Breast epithelium (tissue), 4 donors: ENCODE data around the gene OPHN1. TPM values are rescaled to one million over a fixed set of nuclear protein-coding genes. Genes with fewer than 3 reads are reported as not detected.

Experiments used
- DNase-seq, 2 donors: peaks; one replicate each; pipeline ENCODE4 v3.0.0-alpha.2; 2019; ENCODE audit warnings: low spot score in 2 of 2
- H3K27ac ChIP-seq, 2 donors: fragments of 200-600 bp; sonication (generic) in 1 of 2; one replicate each; pipeline ENCODE4 v1.5.1; 2016 to 2019; ENCODE audit warnings: mild to moderate bottlenecking in 1 of 2
- H3K27me3 ChIP-seq, 2 donors: fragments of 200-600 bp; sonication (generic) in 1 of 2; one replicate each; pipeline versions ENCODE4 v1.5.1 to v1.6.0; 2017 to 2019; ENCODE audit warnings: control low read depth in 1 of 2, mild to moderate bottlenecking in 1 of 2
- H3K36me3 ChIP-seq: fragments of 200-600 bp; one replicate; pipeline ENCODE4 v1.5.1; 2019
- H3K4me1 ChIP-seq, 2 donors: fragments of 200-600 bp; sonication (generic); one replicate each; pipeline ENCODE4 v1.5.1; 2016 to 2019; ENCODE audit warnings: control low read depth in 1 of 2
- H3K4me3 ChIP-seq, 3 donors: fragments of 200-600 bp; sonication (generic); 1 replicate in 2 of 3; 2 replicates in 1 of 3; pipeline ENCODE4 v1.5.1; 2016 to 2019; ENCODE audit warnings: mild to moderate bottlenecking in 3 of 3, moderate library complexity in 2 of 3
- H3K9me3 ChIP-seq, 2 donors: fragments of 200-600 bp; sonication (generic) in 1 of 2; one replicate each; pipeline ENCODE4 v1.5.1; 2016 to 2019; ENCODE audit warnings: control low read depth in 1 of 2
- CTCF ChIP-seq, 3 donors: fragments of 450-650 bp; IDR thresholded peaks; one replicate each; pipeline ENCODE4 v1.5.1; 2016 to 2017; ENCODE audit warnings: antibody characterized with exemption in 3 of 3, mild to moderate bottlenecking in 3 of 3, moderate library complexity in 3 of 3
- POLR2A ChIP-seq: fragments of 450-650 bp; IDR thresholded peaks from one replicate; pipeline ENCODE4 v1.6.1; 2016; ENCODE audit warnings: antibody characterized with exemption, mild to moderate bottlenecking, moderate library complexity
- POLR2AphosphoS5 ChIP-seq, 3 donors: sonication (generic); formaldehyde crosslinking; IDR thresholded peaks; one replicate each; pipeline ENCODE4 v1.6.1; 2017; ENCODE audit warnings: antibody characterized with exemption in 3 of 3
- intact Hi-C: fragments of 100-400 bp; cut with DNase I; formaldehyde crosslinking; loops from one replicate; pipeline ENCODE4 v1.15.1; 2023; ENCODE audit warnings: low total_unique reads
- total RNA-seq, 3 donors: library from RNA; depleted of rRNA; stranded (reverse); fragments of >200 nt; gene quantifications; one replicate each; pipeline ENCODE4 v1.1.0, GENCODE V29; 2016

The OPHN1 gene
- total RNA-seq, 3 donors from 2014 or later, result 9.5 to 20.2 (median 14.6) TPM

- TF ChIP-seq POLR2AphosphoS5 (IDR thresholded peaks at IDR 0.05) (no peak), POLR2A (no peak), CTCF (IDR thresholded peaks at IDR 0.05) (no peak)
- no peaks in the 10 kb centered on the region for H3K4me1 ChIP-seq
These were observed 8.6 kb downstream of the OPHN1 start for GRCh38 chrX:68424719-68425118.

GRCh38 chrX:68422478-68422877 is 10.8 kb downstream of the OPHN1 start:
- no peak for TF ChIP-seq CTCF (IDR thresholded peaks at IDR 0.05)
- no peak for TF ChIP-seq POLR2AphosphoS5 (IDR thresholded peaks at IDR 0.05)
- TF ChIP-seq POLR2A, result no peak
- no peaks in the 10 kb centered on the region for H3K4me1 ChIP-seq
- intact Hi-C loops, result no loop called here

More at GRCh38 chrX:68424719-68425118, 8.6 kb downstream of the OPHN1 start:
- H3K36me3 ChIP-seq, result no peaks in the 10 kb centered on the region
- intact Hi-C loops, result loop anchor here (5.0 kb wide), 1 partner anchor 473 kb away; no protein-coding TSS in a partner anchor
- no peak for DNase-seq
- H3K27me3 ChIP-seq, result peaks cover 0 to 6% of the 10 kb centered on the region in 2 donors
- no peak overlapping the region for H3K4me3 ChIP-seq
- no peaks in the 10 kb centered on the region for H3K9me3 ChIP-seq
- H3K27ac ChIP-seq, result no peak overlapping the region

GRCh38 chrX:68421636-68422035 is 11.7 kb downstream of the OPHN1 start:
- intact Hi-C loops, result no loop called here
- Histone ChIP-seq H3K9me3 (no peaks in the 10 kb centered on the region), H3K36me3 (no peaks in the 10 kb centered on the region), H3K4me1 (no peaks in the 10 kb centered on the region), H3K27me3 (peaks cover 0 to 20% of the 10 kb centered on the region in 2 donors), H3K4me3 (no peak overlapping the region), H3K27ac (no peak overlapping the region)
- DNase-seq, result no peak
- TF ChIP-seq POLR2A, result no peak
- no peak for TF ChIP-seq POLR2AphosphoS5 (IDR thresholded peaks at IDR 0.05)
- TF ChIP-seq CTCF (IDR thresholded peaks at IDR 0.05), result no peak

More at GRCh38 chrX:68422478-68422877, 10.8 kb downstream of the OPHN1 start:
- Histone ChIP-seq H3K9me3 (no peaks in the 10 kb centered on the region), H3K4me3 (no peak overlapping the region), H3K27ac (no peak overlapping the region), H3K36me3 (no peaks in the 10 kb centered on the region), H3K27me3 (peaks cover 0 to 12% of the 10 kb centered on the region in 2 donors)
- no peak for DNase-seq

- Histone ChIP-seq H3K36me3 (no peaks in the 10 kb centered on the region), H3K27ac (no peak overlapping the region), H3K27me3 (peaks cover 0 to 27% of the 10 kb centered on the region in 2 donors), H3K4me1 (peaks cover 0 to 2% of the 10 kb centered on the region in 2 donors), H3K4me3 (no peak overlapping the region), H3K9me3 (no peaks in the 10 kb centered on the region)
- DNase-seq, result no peak
- TF ChIP-seq POLR2A (no peak), CTCF (IDR thresholded peaks at IDR 0.05) (no peak), POLR2AphosphoS5 (IDR thresholded peaks at IDR 0.05) (no peak)
- intact Hi-C loops, result no loop called here
These were observed 12.7 kb downstream of the OPHN1 start for GRCh38 chrX:68420559-68420958.

- Histone ChIP-seq H3K4me3 (no peak overlapping the region), H3K36me3 (no peaks in the 10 kb centered on the region), H3K27me3 (peaks cover 0 to 29% of the 10 kb centered on the region in 2 donors), H3K9me3 (no peaks in the 10 kb centered on the region), H3K27ac (no peak overlapping the region), H3K4me1 (peaks cover 0 to 4% of the 10 kb centered on the region in 2 donors)
- TF ChIP-seq POLR2AphosphoS5 (IDR thresholded peaks at IDR 0.05) (no peak), POLR2A (no peak), CTCF (IDR thresholded peaks at IDR 0.05) (no peak)
- intact Hi-C loops, result no loop called here
- DNase-seq, result no peak
These were observed 13.3 kb downstream of the OPHN1 start for GRCh38 chrX:68419975-68420374.
